ENCODE data around the gene JCAD. TPM values are rescaled to one million over a fixed set of nuclear protein-coding genes. Genes with fewer than 3 reads are reported as not detected.

JCAD gene
- total and polyA plus RNA-seq, 9 of the 15 experiments (the other 6 are each of a cell fraction or from before 2014, with no cell fraction given): not detected

DNA sequence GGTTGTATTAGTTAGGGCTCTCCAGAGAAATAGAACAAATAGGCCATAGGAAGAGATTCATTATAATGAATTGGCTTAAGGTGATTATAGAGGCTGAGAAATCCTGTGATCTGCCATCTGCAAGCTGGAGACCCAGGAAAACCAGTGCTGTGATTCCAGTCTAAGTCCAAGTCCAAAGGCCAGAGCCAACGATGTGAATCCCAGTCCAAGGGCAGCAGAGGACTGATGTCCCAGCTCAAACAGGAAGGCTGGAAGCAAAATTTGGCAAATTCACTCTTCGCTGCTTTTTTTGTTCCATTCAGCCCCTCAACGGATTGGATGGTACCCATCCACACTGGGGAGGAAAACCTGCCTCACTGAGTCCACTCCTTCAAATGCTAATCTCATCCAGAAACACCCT is 68.0 kb downstream of the JCAD start (continued):
- TF ChIP-seq, protein P1, sequence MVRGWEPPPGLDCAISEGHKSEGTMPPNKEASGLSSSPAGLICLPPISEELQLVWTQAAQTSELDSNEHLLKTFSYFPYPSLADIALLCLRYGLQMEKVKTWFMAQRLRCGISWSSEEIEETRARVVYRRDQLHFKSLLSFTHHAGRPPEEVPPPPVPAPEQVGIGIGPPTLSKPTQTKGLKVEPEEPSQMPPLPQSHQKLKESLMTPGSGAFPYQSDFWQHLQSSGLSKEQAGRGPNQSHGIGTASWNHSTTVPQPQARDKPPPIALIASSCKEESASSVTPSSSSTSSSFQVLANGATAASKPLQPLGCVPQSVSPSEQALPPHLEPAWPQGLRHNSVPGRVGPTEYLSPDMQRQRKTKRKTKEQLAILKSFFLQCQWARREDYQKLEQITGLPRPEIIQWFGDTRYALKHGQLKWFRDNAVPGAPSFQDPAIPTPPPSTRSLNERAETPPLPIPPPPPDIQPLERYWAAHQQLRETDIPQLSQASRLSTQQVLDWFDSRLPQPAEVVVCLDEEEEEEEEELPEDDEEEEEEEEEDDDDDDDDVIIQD (CRISPR knock-in tag; IDR thresholded peaks at IDR 0.05): no peak

DNA sequence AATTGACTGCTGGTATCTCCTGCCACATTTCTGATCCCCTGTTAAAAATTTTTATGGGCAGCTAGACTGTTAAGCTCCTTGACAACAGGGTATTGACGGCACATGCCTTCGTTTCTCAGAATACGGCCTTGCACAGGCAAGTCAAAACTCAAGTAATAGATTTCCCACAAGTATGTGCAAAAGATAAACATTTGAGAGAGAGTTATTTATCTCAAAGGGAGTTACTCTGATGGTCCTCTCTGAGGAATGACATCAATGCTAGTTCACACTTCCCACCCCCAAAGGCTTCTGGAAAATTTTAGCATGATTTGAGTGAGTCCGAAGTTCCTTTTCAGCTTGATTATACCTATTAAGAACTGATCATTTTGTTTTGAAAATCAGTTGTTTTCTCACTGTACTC is 71.9 kb downstream of the JCAD start:
- H4K20me1 ChIP-seq (replicated peaks; ENCODE audit: control insufficient read depth, insufficient read depth, low read length): no peaks in the 10 kb centered on the region
- H3K79me2 ChIP-seq (ENCODE audit: control insufficient read depth, insufficient read depth, low read length): no peaks in the 10 kb centered on the region
- intact Hi-C loops (cut with micrococcal nuclease): no loop called here
- peaks cover 0 to 6% of the 10 kb centered on the region in 2 experiments; a peak in 1 of 5 replicates for H3K27me3 ChIP-seq (ENCODE audit: control insufficient read depth in 2 of 2, insufficient read depth in 2 of 2, low read length in 2 of 2)
- FAIRE-seq (no peak), ATAC-seq (no peak), DNase-seq (ENCODE audit: extremely low read depth in 1 of 4, low spot score in 3 of 4) (no peak)
- H3K4me2 ChIP-seq (ENCODE audit: insufficient read depth, low read length): no peak overlapping the region
- H3K4me1 ChIP-seq (replicated peaks in 1 of 2; ENCODE audit: control insufficient read depth in 2 of 2, insufficient read depth in 2 of 2, low read length in 2 of 2): no peaks in the 10 kb centered on the region
- in situ Hi-C loops (cut with MboI): no loop called here
- H3K27ac ChIP-seq (ENCODE audit: extremely low read depth, low read depth, low read length): no peak overlapping the region
- ChIA-PET CTCF (ENCODE audit: low intra/inter-chr PET ratio) (no interaction called here), POLR2A (no interaction called here)
- BruUV-seq (replicated peaks): no TSS peak
- 0% methylated on average over 4 of the region's 4 CpGs for WGBS (ENCODE audit: insufficient coverage, low coverage, missing lambda C conversion rate)
- no peaks in the 10 kb centered on the region for H3K36me3 ChIP-seq (ENCODE audit: control insufficient read depth, insufficient read depth, low read length)
- no peaks in the 10 kb centered on the region for H3K9me1 ChIP-seq (ENCODE audit: control insufficient read depth, insufficient read depth, low read length)
- H2AFZ ChIP-seq (ENCODE audit: low read depth, low read length): no peak overlapping the region
- TF ChIP-seq PHTF2 (CRISPR knock-in tag; IDR thresholded peaks at IDR 0.05): no peak
- no peak for TF ChIP-seq EP300 (IDR thresholded peaks at IDR 0.05; ENCODE audit: low read length)
- TF ChIP-seq MCM3 (IDR thresholded peaks at IDR 0.05): no peak
- TF ChIP-seq, protein P2, sequence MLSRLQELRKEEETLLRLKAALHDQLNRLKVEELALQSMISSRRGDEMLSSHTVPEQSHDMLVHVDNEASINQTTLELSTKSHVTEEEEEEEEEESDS (CRISPR knock-in tag; IDR thresholded peaks at IDR 0.05): no peak
- no peak for TF ChIP-seq TRIM24 (IDR thresholded peaks at IDR 0.05)
- no peak for TF ChIP-seq ZNF133 (CRISPR knock-in tag; IDR thresholded peaks at IDR 0.05)
- no peak for TF ChIP-seq TOE1 (IDR thresholded peaks at IDR 0.05; ENCODE audit: borderline replicate concordance)
- TF ChIP-seq TOE1 (CRISPR knock-in tag; IDR thresholded peaks at IDR 0.05; ENCODE audit: borderline replicate concordance, low read depth): no peak
- TF ChIP-seq SAP30 (IDR thresholded peaks at IDR 0.05; ENCODE audit: borderline replicate concordance, insufficient read depth, low read depth, low read length, poor library complexity, severe bottlenecking): no peak
- no peak for TF ChIP-seq ZNF408 (CRISPR knock-in tag; IDR thresholded peaks at IDR 0.05; ENCODE audit: low read depth)
- no peak for TF ChIP-seq ZNF212 (CRISPR knock-in tag; IDR thresholded peaks at IDR 0.05)
- no peak for TF ChIP-seq ZNF324 (CRISPR knock-in tag; IDR thresholded peaks at IDR 0.05)
- TF ChIP-seq TFAM (CRISPR knock-in tag; conservative IDR thresholded peaks at IDR 0.05): no peak
- no peak for TF ChIP-seq GABPB1 (CRISPR knock-in tag; IDR thresholded peaks at IDR 0.05)
- no peak for TF ChIP-seq ZNF584 (CRISPR knock-in tag; IDR thresholded peaks at IDR 0.05; ENCODE audit: low read depth)
- TF ChIP-seq KLF1 (tag; IDR thresholded peaks at IDR 0.05): no peak
- H3K4me3 ChIP-seq: no peak overlapping the region
- H3K9ac ChIP-seq (ENCODE audit: insufficient read depth in 1 of 2, low read depth in 2 of 2, low read length in 2 of 2): no peak overlapping the region
- no peaks in the 10 kb centered on the region for H3K9me3 ChIP-seq (replicated peaks; ENCODE audit: control insufficient read depth, insufficient read depth, low read depth, low read length)

Data from K562 (cell line).